Esophagus squamous epithelium (tissue), 5 donors: ENCODE measurements around the gene UBAP2L. TPM values are rescaled to one million over a fixed set of nuclear protein-coding genes. Genes with fewer than 3 reads are reported as not detected.

Source experiments
- DNase-seq: peaks from one replicate; lab custom pipeline; 2025; lab: John Stamatoyannopoulos, UW
- H3K27ac ChIP-seq, 4 donors: fragments of 200-600 bp; sonication (generic); one replicate each; pipeline ENCODE4 v1.5.1; 2016 to 2019; ENCODE audit warnings: mild to moderate bottlenecking in 1 of 4
- H3K27me3 ChIP-seq, 4 donors: fragments of 200-600 bp; sonication (generic); 1 replicate in 3 of 4; 2 replicates in 1 of 4; pipeline versions ENCODE4 v1.5.1 to v1.6.0; 2017 to 2021; ENCODE audit warnings: antibody characterized with exemption in 1 of 4
- H3K36me3 ChIP-seq, 3 donors: fragments of 200-600 bp; sonication (generic); one replicate each; pipeline ENCODE4 v1.5.1; 2016 to 2019
- H3K4me1 ChIP-seq, 3 donors: fragments of 200-600 bp; sonication (generic); one replicate each; pipeline ENCODE4 v1.5.1; 2017 to 2019
- H3K4me3 ChIP-seq, 4 donors: fragments of 200-600 bp; sonication (generic); 1 replicate in 3 of 4; 2 replicates in 1 of 4; pipeline ENCODE4 v1.5.1; 2016 to 2019; ENCODE audit warnings: mild to moderate bottlenecking in 2 of 4, moderate library complexity in 1 of 4
- H3K9me3 ChIP-seq, 3 donors: fragments of 200-600 bp; sonication (generic); one replicate each; pipeline ENCODE4 v1.5.1; 2016 to 2019
- POLR2A ChIP-seq, 4 donors: fragments of 450-650 bp; IDR thresholded peaks; one replicate each; pipeline ENCODE4 v1.6.1; 2017; ENCODE audit warnings: antibody characterized with exemption in 4 of 4, mild to moderate bottlenecking in 4 of 4, moderate library complexity in 3 of 4
- WGBS, 2 donors: methylation state at CpG; one replicate each; pipeline ENCODE4 v1.1.5; 2018; 5-methylcytosine and 5-hydroxymethylcytosine counted together
- intact Hi-C: fragments of 100-400 bp; cut with DNase I; formaldehyde crosslinking; loops from one replicate; pipeline ENCODE4 v1.15.0; 2022
- total RNA-seq, 4 donors: library from RNA; depleted of rRNA; stranded (reverse); fragments of >200 nt; gene quantifications; one replicate each; pipeline ENCODE4 v1.1.0, GENCODE V29; 2016
- TF ChIP-seq, protein P1 (sequence below), 6 experiments: fragments of 450-650 bp in 4 of 6; fragments of 200-600 bp in 2 of 6; sonication (generic) in 2 of 6; IDR thresholded peaks; one replicate each; pipeline ENCODE4 v1.5.1; 2016 to 2019; ENCODE audit warnings: antibody characterized with exemption in 6 of 6, mild to moderate bottlenecking in 4 of 6, moderate library complexity in 4 of 6
- donor health status: DM: yes; HTN: yes; CAD: no.

Gene UBAP2L
- total RNA-seq, 4 donors from 2014 or later, result 57.8 to 69.5 (median 69.1) TPM

DNA sequence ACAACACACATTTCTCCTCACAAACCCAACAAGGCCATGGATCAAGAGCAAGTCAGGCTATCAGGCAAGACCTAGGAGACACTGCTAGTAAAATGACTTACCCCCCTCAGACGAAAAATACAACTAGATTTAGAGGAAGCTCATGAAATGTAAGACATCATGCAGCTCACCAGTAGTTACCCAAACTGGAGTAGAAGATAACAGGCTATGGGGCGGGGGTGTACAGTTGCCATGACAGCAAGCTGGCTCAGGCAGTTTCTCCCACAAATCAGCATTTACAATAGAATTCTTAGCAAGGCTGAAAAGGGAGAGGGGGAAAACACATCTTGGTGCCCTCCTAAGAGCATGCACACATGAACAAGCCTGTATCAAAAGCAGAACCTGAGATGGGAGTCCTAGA is 42.7 kb upstream of the UBAP2L start:
- H3K9me3 ChIP-seq, result no peaks in the 10 kb centered on the region
- no peak for DNase-seq
- H3K27ac ChIP-seq, result peak overlapping the region in 2 of 4 donors; percentile 97 to 99
- H3K36me3 ChIP-seq, result peaks cover 4 to 57% (median 16%) of the 10 kb centered on the region in 3 donors
- no peak overlapping the region for H3K4me3 ChIP-seq
- intact Hi-C loops, result no loop called here
- H3K27me3 ChIP-seq, result no peaks in the 10 kb centered on the region
- peaks cover 41 to 71% (median 61%) of the 10 kb centered on the region in 3 donors for H3K4me1 ChIP-seq
- WGBS, 2 donors, result 40 to 53% methylated on average over 2 of the region's 2 CpGs
- no peak for TF ChIP-seq POLR2A (IDR thresholded peaks at IDR 0.05)
- TF ChIP-seq, protein P1, sequence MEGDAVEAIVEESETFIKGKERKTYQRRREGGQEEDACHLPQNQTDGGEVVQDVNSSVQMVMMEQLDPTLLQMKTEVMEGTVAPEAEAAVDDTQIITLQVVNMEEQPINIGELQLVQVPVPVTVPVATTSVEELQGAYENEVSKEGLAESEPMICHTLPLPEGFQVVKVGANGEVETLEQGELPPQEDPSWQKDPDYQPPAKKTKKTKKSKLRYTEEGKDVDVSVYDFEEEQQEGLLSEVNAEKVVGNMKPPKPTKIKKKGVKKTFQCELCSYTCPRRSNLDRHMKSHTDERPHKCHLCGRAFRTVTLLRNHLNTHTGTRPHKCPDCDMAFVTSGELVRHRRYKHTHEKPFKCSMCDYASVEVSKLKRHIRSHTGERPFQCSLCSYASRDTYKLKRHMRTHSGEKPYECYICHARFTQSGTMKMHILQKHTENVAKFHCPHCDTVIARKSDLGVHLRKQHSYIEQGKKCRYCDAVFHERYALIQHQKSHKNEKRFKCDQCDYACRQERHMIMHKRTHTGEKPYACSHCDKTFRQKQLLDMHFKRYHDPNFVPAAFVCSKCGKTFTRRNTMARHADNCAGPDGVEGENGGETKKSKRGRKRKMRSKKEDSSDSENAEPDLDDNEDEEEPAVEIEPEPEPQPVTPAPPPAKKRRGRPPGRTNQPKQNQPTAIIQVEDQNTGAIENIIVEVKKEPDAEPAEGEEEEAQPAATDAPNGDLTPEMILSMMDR (IDR thresholded peaks at IDR 0.05), result no peak

DNA sequence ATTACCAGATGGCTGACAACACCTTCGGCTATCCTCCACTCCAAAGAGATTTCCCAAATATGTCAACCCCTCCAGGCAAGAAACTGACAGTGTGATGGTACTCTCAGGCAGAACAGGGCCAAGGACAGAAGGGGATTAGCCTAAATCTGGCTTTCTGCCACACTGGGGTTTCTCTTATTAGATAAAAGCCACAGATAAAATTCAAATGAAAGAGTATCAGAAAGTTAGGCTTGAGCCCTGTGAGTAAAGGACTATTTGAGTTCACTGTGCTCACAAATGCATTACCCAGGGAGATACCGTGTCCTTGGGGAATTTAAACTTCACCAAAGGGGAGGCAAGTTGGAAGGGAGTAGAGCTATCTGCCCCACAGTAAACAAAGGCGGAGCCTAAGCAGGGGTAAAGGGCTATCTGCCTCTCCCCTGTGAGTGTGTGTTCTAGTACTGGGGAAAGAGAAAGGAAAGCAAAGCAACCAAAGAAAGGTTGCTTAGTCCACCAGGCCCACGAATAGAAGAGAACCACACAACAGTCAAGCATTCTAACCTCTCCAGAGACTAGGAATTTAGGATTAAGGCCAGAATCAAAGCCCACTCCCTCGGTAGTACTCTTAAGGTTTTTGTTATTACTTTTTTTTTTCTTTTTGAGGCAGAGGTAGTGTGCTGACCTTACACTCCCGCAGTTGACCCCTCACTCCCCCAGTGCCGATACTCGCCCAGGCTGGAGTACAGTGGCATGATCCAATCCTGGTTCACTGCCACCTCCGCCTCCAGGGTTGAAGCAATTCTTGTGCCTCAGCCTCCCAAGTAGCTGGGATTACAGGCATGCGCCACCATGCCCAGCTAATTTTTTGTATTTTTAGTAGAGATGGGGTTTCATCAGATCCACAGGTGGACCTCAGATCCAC is 41.6 kb upstream of the UBAP2L start:
- peaks cover 0 to 45% (median 10%) of the 10 kb centered on the region in 3 donors for H3K36me3 ChIP-seq
- no peaks in the 10 kb centered on the region for H3K9me3 ChIP-seq
- no peak overlapping the region for H3K4me3 ChIP-seq
- 62 to 67% methylated on average over 8 to 9 of the region's 10 CpGs for WGBS, 2 donors
- H3K27me3 ChIP-seq, result no peaks in the 10 kb centered on the region
- H3K27ac ChIP-seq, result peak overlapping the region; percentile 2 to 99 (median 69)
- H3K4me1 ChIP-seq, result peaks cover 41 to 79% (median 66%) of the 10 kb centered on the region in 3 donors
- no peak for TF ChIP-seq POLR2A (IDR thresholded peaks at IDR 0.05)
- TF ChIP-seq, protein P1 (IDR thresholded peaks at IDR 0.05), result no peak
- DNase-seq, result no peak
- intact Hi-C loops, result no loop called here

DNA sequence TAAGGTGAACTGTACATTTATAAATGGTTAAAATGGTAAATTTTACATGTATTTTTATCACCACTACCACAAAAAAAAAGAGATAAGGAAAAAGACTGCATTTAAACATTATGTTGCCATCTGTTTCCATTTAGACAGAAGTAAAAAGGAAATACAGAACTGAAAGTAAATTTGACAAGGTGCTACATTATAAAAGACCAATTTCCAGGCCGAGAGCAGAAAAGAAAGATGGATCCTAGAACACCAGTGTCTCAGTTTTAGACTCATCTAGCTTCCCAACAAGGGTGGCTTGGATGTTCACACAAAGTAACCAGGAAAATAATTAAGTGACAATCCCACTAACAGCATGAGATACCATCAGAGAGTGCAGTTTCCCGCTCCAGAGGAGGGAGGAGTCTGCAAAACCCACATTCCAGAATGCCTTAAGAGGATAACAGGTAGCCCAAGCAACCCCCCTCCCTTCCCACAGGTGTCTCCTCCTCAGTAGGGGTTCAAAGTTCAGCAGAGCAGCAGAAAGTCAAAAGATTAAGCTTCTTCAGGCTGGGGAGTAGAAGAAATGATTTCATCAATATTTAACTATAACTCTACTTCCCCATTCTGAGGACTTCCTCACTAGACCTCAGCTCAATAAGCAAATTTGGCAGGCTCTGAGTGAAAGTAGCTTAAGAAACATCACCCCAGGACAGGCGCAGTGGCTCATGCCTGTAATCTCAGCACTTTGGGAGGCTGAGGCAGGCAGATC is 40.6 kb upstream of the UBAP2L start:
- intact Hi-C loops, result no loop called here
- Histone ChIP-seq H3K36me3 (peaks cover 0 to 36% (median 2%) of the 10 kb centered on the region in 3 donors), H3K4me1 (peaks cover 41 to 79% (median 66%) of the 10 kb centered on the region in 3 donors), H3K27me3 (no peaks in the 10 kb centered on the region), H3K27ac (peak overlapping the region in 3 of 4 donors; percentile 4 to 99 (median 97)), H3K4me3 (no peak overlapping the region), H3K9me3 (no peaks in the 10 kb centered on the region)
- TF ChIP-seq, protein P1 (IDR thresholded peaks at IDR 0.05), result no peak
- TF ChIP-seq POLR2A (IDR thresholded peaks at IDR 0.05), result no peak
- no peak for DNase-seq
- WGBS, 2 donors, result 54 to 60% methylated on average over 3 of the region's 3 CpGs

DNA sequence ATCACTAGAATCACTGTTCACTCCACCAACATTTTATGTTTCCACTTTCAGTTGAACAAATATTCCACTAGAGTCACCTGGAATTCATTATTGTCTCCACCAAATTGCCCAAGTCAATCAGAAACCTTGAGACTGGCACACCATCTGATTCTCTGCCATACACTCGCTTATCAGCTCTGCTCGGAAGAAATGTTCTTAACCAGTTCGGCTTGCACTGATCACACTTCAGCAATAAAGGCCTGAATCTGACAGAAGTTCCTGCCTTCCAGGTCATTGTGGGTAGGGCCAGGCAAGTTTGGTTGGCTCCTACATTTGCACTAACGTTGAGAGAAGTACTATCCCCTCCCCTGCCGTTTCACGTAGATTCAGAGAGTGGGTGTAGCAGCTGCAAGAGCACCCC is 38.8 kb upstream of the UBAP2L start:
- no peak for DNase-seq
- intact Hi-C loops, result no loop called here
- 0 to 3% methylated on average over 3 to 5 of the region's 6 CpGs for WGBS, 2 donors

More for the DNA sequence above, 38.8 kb upstream of the UBAP2L start:
- H3K36me3 ChIP-seq, result peaks cover 0 to 24% (median 0%) of the 10 kb centered on the region in 3 donors
- peak overlapping the region; percentile 94 to 99 (median 97) for H3K27ac ChIP-seq
- peaks cover 35 to 62% (median 53%) of the 10 kb centered on the region in 3 donors for H3K4me1 ChIP-seq
- no peak for TF ChIP-seq POLR2A (IDR thresholded peaks at IDR 0.05)
- TF ChIP-seq, protein P1 (IDR thresholded peaks at IDR 0.05), result no peak
- H3K4me3 ChIP-seq, result peak overlapping the region; percentile 75 to 97 (median 85)
- no peaks in the 10 kb centered on the region for H3K9me3 ChIP-seq
- H3K27me3 ChIP-seq, result no peaks in the 10 kb centered on the region
